Activated B cell treated with CpG ODN at 0.5 μM for 24 hours (primary cell): ENCODE results near the gene RETREG1. TPM values are rescaled to one million over a fixed set of nuclear protein-coding genes. Genes with fewer than 3 reads are reported as not detected.

ENCODE experiments used
- ATAC-seq: fragments of 200-7000 bp; cut with Tn5 transposase; one replicate; pipeline ENCODE4 v1.10.0; 2021; ENCODE audit warnings: low read depth, mild to moderate bottlenecking, moderate library complexity
- CTCF ChIA-PET: fragments of 350-600 bp; sonication (Branson Sonifier 250); formaldehyde crosslinking; loops from one replicate; lab custom pipeline; 2021; ENCODE audit warnings: antibody characterized with exemption; lab: Charles Lee
- POLR2A ChIA-PET: fragments of 350-600 bp; sonication (Branson Sonifier 250); formaldehyde crosslinking; loops from one replicate; lab custom pipeline; 2021; ENCODE audit warnings: antibody characterized with exemption; lab: Charles Lee
- DNase-seq: peaks from one replicate; pipeline ENCODE4 v3.0.0; 2022
- H3K27ac Mint-ChIP-seq: one replicate; pipeline ENCODE4 v1.8.0; 2020; ENCODE audit warnings: mixed read lengths
- H3K27me3 Mint-ChIP-seq: one replicate; pipeline ENCODE4 v1.8.0; 2021; ENCODE audit warnings: mixed read lengths
- H3K36me3 Mint-ChIP-seq: one replicate; pipeline ENCODE4 v1.8.0; 2021; ENCODE audit warnings: low read depth, mixed read lengths
- H3K4me1 Mint-ChIP-seq: one replicate; pipeline ENCODE4 v1.8.0; 2021; ENCODE audit warnings: mixed read lengths
- H3K4me3 Mint-ChIP-seq: one replicate; pipeline ENCODE4 v1.8.0; 2020; ENCODE audit warnings: mild to moderate bottlenecking, mixed read lengths
- H3K9me3 Mint-ChIP-seq: one replicate; pipeline ENCODE4 v1.8.0; 2020; ENCODE audit warnings: mixed read lengths
- intact Hi-C: fragments of 100-400 bp; cut with micrococcal nuclease; formaldehyde crosslinking; loops from one replicate; pipeline ENCODE4 v1.15.1; 2024
- total RNA-seq: library from RNA; stranded (reverse); gene quantifications from 2 replicates; pipeline ENCODE4 v1.2.3, GENCODE V29; 2022
- TF ChIP-seq, protein P1 (sequence below): fragments of 200-600 bp; IDR thresholded peaks from one replicate; pipeline ENCODE4 v1.8.0; 2022; ENCODE audit warnings: antibody characterized with exemption, mild to moderate bottlenecking

RETREG1 gene, protein sequence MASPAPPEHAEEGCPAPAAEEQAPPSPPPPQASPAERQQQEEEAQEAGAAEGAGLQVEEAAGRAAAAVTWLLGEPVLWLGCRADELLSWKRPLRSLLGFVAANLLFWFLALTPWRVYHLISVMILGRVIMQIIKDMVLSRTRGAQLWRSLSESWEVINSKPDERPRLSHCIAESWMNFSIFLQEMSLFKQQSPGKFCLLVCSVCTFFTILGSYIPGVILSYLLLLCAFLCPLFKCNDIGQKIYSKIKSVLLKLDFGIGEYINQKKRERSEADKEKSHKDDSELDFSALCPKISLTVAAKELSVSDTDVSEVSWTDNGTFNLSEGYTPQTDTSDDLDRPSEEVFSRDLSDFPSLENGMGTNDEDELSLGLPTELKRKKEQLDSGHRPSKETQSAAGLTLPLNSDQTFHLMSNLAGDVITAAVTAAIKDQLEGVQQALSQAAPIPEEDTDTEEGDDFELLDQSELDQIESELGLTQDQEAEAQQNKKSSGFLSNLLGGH
- 3.3 and 3.5 TPM in 2 replicates for total RNA-seq

DNA sequence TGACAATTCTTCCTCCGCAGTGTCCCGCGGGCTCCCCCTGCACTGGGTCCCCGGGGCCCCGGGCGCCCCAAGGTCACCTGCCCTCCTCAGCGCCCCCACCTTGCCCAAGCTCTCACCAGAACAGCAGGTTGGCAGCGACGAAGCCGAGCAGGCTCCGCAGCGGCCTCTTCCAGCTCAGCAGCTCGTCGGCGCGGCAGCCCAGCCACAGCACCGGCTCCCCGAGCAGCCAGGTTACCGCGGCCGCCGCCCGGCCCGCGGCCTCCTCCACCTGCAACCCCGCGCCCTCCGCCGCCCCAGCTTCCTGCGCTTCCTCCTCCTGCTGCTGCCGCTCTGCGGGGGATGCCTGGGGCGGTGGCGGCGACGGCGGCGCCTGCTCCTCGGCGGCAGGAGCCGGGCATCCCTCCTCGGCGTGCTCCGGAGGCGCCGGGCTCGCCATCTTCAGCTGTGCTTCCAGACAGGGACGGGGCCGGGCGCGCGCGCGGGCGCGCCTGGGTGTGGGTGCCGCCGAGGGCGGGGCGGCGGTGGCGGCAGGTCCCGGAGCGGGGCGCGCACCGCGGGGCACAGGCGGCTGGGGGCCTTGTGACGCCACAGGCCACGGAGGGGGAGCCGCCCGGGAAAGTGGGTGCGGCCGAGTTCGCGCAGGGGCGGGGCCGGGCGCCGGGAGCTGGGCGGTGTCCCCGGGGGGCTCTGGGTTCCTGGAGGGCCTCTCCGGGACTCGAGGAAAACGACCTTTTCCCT, at the start of gene RETREG1:
RETREG1 (minus strand) TSS at position 462 of the 738 bp plus-strand sequence; CDS start at position 436, 26 bp downstream.
- CTCF ChIA-PET = interaction anchor here (1.5 kb wide), 1 partner anchor 9 kb away, joined by 3 read pairs; no protein-coding TSS in a partner anchor

DNA sequence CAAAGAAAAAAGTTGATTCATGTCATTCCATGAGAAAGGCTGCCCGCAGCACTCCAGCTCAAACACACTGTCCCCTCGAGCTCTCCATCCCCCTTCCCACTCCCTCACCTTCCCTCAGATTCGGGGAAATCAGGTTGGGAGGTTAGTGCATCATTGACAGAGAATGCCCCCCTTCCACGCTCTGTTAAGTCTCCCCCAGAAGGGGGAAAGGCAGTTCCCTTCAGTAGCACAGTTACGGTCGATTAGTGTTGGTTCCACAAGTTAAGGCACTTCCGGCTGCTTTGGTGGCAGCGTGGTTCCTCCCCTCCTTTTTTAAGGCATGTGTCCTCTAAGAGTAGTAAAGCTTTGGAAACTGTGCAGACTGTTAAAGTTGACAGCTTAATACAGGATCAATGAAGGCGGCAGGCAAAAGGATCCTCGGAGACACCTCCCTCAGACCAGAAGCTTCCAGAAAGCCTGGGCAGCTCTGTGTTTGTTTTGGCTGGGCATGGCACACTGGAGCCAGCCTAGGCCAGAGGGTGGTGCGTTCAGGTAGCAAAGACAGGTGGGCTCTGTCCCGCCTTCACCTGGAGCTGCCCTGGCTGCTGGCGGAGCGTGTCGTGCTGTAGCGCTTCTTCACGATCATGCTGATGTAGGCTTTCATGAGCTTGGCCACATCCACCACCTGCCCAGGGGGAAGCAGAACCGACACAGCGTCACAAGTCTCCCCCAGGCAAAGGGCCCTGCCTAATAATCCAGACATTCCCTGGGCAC, 49.5 kb upstream of the RETREG1 start:
- intact Hi-C loops = no loop called here
- Mint-ChIP-seq H3K27me3 (no peaks in the 10 kb centered on the region), H3K36me3 (no peaks in the 10 kb centered on the region), H3K9me3 (no peaks in the 10 kb centered on the region), H3K4me3 (no peak overlapping the region), H3K4me1 (no peaks in the 10 kb centered on the region), H3K27ac (no peak overlapping the region)
- ChIA-PET POLR2A (no interaction called here), CTCF (interaction anchor here (1.4 to 1.8 kb wide), 3 partner anchors 114 to 179 kb away, joined by 5 to 9 read pairs (median 6); no protein-coding TSS in a partner anchor)
- ATAC-seq (no peak), DNase-seq (no peak)
- TF ChIP-seq, protein P1, sequence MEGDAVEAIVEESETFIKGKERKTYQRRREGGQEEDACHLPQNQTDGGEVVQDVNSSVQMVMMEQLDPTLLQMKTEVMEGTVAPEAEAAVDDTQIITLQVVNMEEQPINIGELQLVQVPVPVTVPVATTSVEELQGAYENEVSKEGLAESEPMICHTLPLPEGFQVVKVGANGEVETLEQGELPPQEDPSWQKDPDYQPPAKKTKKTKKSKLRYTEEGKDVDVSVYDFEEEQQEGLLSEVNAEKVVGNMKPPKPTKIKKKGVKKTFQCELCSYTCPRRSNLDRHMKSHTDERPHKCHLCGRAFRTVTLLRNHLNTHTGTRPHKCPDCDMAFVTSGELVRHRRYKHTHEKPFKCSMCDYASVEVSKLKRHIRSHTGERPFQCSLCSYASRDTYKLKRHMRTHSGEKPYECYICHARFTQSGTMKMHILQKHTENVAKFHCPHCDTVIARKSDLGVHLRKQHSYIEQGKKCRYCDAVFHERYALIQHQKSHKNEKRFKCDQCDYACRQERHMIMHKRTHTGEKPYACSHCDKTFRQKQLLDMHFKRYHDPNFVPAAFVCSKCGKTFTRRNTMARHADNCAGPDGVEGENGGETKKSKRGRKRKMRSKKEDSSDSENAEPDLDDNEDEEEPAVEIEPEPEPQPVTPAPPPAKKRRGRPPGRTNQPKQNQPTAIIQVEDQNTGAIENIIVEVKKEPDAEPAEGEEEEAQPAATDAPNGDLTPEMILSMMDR = no peak

More for the DNA sequence above, at the start of gene RETREG1:
- H3K4me3 Mint-ChIP-seq = peak within 1 kb of the TSS; percentile 84
- peak within 1 kb of the TSS; percentile 64 for H3K27ac Mint-ChIP-seq
- TF ChIP-seq, protein P1 = no peak
- DNase-seq (peak; percentile 67), ATAC-seq (peak; percentile 85)
- no peaks in the 10 kb centered on the region for H3K9me3 Mint-ChIP-seq
- POLR2A ChIA-PET = interaction anchor here (0.6 to 1.1 kb wide), 6 partner anchors 12 to 1502 kb away, joined by 3 to 6 read pairs (median 4); partner anchors contain the start of gene ZNF622
- H3K27me3 Mint-ChIP-seq = peaks cover 17% of the 10 kb centered on the region
- peaks cover 2% of the 10 kb centered on the region for H3K36me3 Mint-ChIP-seq
- peaks cover 12% of the 10 kb centered on the region for H3K4me1 Mint-ChIP-seq
- intact Hi-C loops = loop anchor here (2.0 kb wide), 1 partner anchor 60 kb away; no protein-coding TSS in a partner anchor

DNA sequence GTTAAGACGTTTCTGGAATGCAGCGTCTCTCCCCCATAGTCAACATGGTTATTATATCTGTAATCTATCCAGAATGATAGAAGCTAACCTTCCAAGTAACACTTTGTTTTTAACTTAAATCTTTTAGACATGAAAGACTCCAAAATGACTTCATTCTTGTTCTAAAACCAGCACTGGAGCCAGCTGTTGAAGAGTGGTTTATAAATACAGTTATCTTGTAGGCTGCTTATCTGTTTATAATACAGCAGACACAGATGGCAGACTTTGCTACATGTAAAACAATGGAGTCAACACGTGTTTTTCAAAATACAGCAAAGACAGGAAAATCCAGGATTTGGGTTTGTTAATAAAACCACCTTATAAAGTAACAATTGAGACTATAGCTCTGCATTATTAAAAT, 48.8 kb upstream of the RETREG1 start:
- ChIA-PET POLR2A (no interaction called here), CTCF (interaction anchor here (1.8 kb wide), 1 partner anchor 175 kb away, joined by 9 read pairs; no protein-coding TSS in a partner anchor)
- ATAC-seq (no peak), DNase-seq (no peak)
- Mint-ChIP-seq H3K4me3 (no peak overlapping the region), H3K27me3 (no peaks in the 10 kb centered on the region), H3K36me3 (no peaks in the 10 kb centered on the region), H3K27ac (no peak overlapping the region), H3K9me3 (no peaks in the 10 kb centered on the region), H3K4me1 (no peaks in the 10 kb centered on the region)
- TF ChIP-seq, protein P1 = no peak
- intact Hi-C loops = no loop called here

DNA sequence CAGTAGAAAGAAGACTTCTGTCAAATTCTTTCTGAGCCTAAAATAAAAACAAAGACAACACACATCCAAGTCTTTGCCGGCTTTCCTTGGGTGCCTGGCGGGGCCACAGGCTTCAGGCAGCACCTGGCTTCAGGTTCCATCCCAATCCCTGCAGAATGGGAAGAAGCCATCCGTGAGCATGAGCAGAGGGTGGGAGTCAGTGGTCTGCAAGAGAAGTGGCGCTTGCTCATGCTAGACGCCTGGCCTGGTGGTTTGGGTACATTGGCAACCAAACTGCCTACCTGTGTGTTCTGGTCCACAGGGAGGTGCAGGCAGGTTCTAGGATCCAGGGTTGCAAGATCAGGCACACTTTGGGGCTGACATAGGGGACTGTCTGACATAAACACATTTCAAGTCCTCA, 47.6 kb upstream of the RETREG1 start:
- POLR2A ChIA-PET = no interaction called here
- DNase-seq (no peak), ATAC-seq (no peak)
- H3K27ac Mint-ChIP-seq = no peak overlapping the region
- CTCF ChIA-PET = no interaction called here
- no peaks in the 10 kb centered on the region for H3K9me3 Mint-ChIP-seq
- H3K36me3 Mint-ChIP-seq = no peaks in the 10 kb centered on the region
- H3K4me3 Mint-ChIP-seq = no peak overlapping the region
- H3K4me1 Mint-ChIP-seq = no peaks in the 10 kb centered on the region
- H3K27me3 Mint-ChIP-seq = peaks cover 3% of the 10 kb centered on the region
- intact Hi-C loops = no loop called here
- TF ChIP-seq, protein P1 = no peak
